Loucy (cell line): Measurements from ENCODE around the gene MMP17.

Experiments used
- H2AFZ ChIP-seq: fragments of 200-600 bp; sonication (generic); 2 replicates; pipeline ENCODE4 v1.6.0; 2016; ENCODE audit warnings: antibody characterized with exemption, mild to moderate bottlenecking, low read length, moderate library complexity
- H3F3A ChIP-seq: fragments of 200-600 bp; 2 replicates; pipeline ENCODE4 v1.6.0; 2016; ENCODE audit warnings: antibody characterized with exemption, low read depth, mild to moderate bottlenecking
- H3K27me3 ChIP-seq: fragments of 200-600 bp; sonication (generic); 2 replicates; pipeline ENCODE4 v1.6.1; 2014; ENCODE audit warnings: low read length, mild to moderate bottlenecking; ENCODE audit not compliant: insufficient read depth, poor library complexity, severe bottlenecking
- H3K36me3 ChIP-seq: fragments of 200-600 bp; sonication (generic); 2 replicates; pipeline ENCODE4 v1.6.1; 2016; ENCODE audit warnings: low read length; ENCODE audit not compliant: insufficient read depth
- H3K4me1 ChIP-seq: fragments of 200-600 bp; sonication (generic); 2 replicates; pipeline ENCODE4 v1.5.1; 2014; ENCODE audit warnings: low read length, mild to moderate bottlenecking; ENCODE audit not compliant: insufficient read depth, poor library complexity, severe bottlenecking
- H3K4me2 ChIP-seq: fragments of 200-600 bp; sonication (generic); 2 replicates; pipeline ENCODE4 v1.6.0; 2014; ENCODE audit warnings: antibody characterized with exemption, low read length, low read depth, mild to moderate bottlenecking; ENCODE audit not compliant: poor library complexity, severe bottlenecking
- H3K4me3 ChIP-seq: fragments of 200-600 bp; sonication (generic); 2 replicates; pipeline ENCODE4 v1.5.1; 2014; ENCODE audit warnings: low read length, mild to moderate bottlenecking, mixed read lengths; ENCODE audit not compliant: poor library complexity, severe bottlenecking
- H3K79me2 ChIP-seq: fragments of 200-600 bp; sonication (generic); 2 replicates; pipeline ENCODE4 v1.6.1; 2014; ENCODE audit warnings: low read length; ENCODE audit not compliant: insufficient read depth
- H3K9ac ChIP-seq: fragments of 200-600 bp; sonication (generic); 2 replicates; pipeline ENCODE4 v1.6.0; 2014; ENCODE audit warnings: mild to moderate bottlenecking, low read depth, low read length, moderate library complexity; ENCODE audit not compliant: poor library complexity, severe bottlenecking
- H3K9me2 ChIP-seq: fragments of 200-600 bp; sonication (generic); replicated peaks from 2 replicates; pipeline ENCODE4 v1.6.1; 2016; ENCODE audit warnings: low read depth, low read length, mixed read lengths
- H3K9me3 ChIP-seq: fragments of 200-600 bp; sonication (generic); 2 replicates; pipeline ENCODE4 v1.6.1; 2014; ENCODE audit warnings: mild to moderate bottlenecking, antibody characterized with exemption, low read length, low read depth; ENCODE audit not compliant: insufficient read depth
- H4K20me1 ChIP-seq: fragments of 200-600 bp; sonication (generic); 2 replicates; pipeline ENCODE4 v1.6.0; 2014; ENCODE audit warnings: antibody characterized with exemption, low read length, mild to moderate bottlenecking; ENCODE audit not compliant: insufficient read depth, poor library complexity, severe bottlenecking
- CTCF ChIP-seq: fragments of 200-600 bp; sonication (generic); conservative IDR thresholded peaks from 2 replicates; pipeline ENCODE4 v1.5.1; 2014; ENCODE audit warnings: mild to moderate bottlenecking, antibody characterized with exemption, low read length
- EZH2phosphoT487 ChIP-seq: fragments of 200-600 bp; IDR thresholded peaks from 2 replicates; pipeline ENCODE4 v1.6.1; 2018; ENCODE audit warnings: antibody characterized with exemption, mild to moderate bottlenecking, moderate library complexity, borderline replicate concordance

Gene MMP17

DNA sequence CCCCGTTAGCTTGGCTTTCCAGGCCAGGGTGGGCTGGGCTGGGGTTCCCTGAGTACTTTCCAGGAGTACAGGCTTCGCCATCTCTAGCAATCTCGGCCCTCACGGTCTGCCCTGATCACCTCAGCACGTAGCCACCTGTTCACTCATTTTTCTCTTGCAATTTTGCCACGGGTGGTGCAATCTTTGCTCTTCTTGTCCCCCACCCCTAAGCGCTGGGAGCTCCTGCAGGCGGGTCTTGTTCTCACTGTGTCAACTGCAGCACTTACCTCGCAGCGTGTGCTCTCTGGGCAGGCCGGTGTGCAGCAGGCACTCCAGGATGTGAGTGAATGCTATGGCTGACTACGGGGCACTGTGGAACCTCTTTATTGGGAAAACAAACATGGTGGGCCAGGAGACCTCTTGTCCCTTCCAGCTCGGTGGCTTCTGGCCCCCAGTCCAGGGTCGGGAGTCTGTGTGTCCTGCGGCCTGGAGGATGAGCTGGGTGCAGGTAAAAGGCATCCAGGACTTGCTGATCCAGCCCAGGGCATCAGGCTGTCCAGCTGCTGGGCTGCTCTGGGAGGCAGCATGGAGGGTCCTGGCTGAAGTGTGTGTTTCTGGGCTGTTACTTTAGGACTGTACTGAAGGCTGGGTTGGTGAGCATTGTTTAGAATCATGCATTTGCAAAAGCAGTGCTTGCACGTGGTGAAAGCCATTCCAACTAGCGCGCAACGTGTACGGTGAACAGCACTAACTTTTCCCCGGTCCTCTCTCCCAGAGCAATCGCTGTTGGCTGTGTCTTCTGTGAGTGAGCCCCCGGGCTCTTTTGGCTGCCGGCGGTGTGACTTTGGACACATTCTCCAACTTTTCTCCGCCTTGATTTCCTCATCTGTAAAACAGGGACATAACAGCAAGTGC, 64.8 kb downstream of the MMP17 start:
- H3K9ac ChIP-seq: no peak overlapping the region
- H3K79me2 ChIP-seq: peaks cover 28% of the 10 kb centered on the region
- peaks cover 26% of the 10 kb centered on the region for H4K20me1 ChIP-seq
- H3K4me2 ChIP-seq: no peak overlapping the region
- no peaks in the 10 kb centered on the region for H3K27me3 ChIP-seq
- no peaks in the 10 kb centered on the region; the same call in 1 of the 2 replicates for H3F3A ChIP-seq
- H3K9me3 ChIP-seq: no peaks in the 10 kb centered on the region
- H3K9me2 ChIP-seq: no peaks in the 10 kb centered on the region
- H2AFZ ChIP-seq: no peak overlapping the region
- no peaks in the 10 kb centered on the region for H3K36me3 ChIP-seq
- peaks cover 18% of the 10 kb centered on the region for H3K4me1 ChIP-seq
- H3K4me3 ChIP-seq: no peak overlapping the region
- no peak for TF ChIP-seq EZH2phosphoT487
- no peak for TF ChIP-seq CTCF

DNA sequence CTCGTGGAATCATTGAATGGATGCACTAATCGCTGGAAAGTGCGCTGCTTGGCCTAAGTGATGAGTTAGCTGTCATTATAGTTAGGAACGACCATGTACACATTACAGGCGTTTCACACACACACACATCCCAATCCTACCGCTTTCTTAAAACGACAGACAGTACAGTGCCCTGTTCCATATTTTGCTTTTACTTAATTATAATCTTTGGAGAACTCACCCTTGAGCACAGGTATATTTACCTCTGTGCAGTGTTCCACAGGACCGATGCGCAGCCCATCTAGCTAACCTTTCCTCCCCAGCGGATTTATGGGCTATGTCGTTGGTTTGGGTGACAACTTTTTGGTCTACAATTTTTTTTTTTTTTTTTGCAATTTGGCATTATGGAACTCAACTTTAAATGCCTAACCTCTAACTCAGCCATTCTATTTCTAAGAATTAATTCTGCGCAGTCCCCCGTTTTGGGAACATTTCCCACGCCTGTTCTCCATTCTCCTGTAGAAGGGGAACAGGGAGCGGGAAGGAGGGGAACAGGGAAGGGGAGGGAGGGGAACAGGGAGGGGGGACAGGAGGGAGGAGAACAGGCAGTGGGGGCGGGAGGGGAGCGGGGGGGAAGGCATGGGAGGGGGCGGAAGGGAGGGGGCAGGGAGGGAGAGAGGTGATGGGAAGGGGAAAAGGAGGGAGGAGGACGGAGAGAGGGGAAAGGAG, 65.6 kb downstream of the MMP17 start:
- peak overlapping the region; percentile 48 for H3K4me2 ChIP-seq
- no peaks in the 10 kb centered on the region for H3K27me3 ChIP-seq
- H3K79me2 ChIP-seq: peaks cover 33% of the 10 kb centered on the region
- H3K4me3 ChIP-seq: no peak overlapping the region
- H3K9me2 ChIP-seq: no peaks in the 10 kb centered on the region
- no peak overlapping the region for H2AFZ ChIP-seq
- no peaks in the 10 kb centered on the region for H3K9me3 ChIP-seq
- H3K36me3 ChIP-seq: no peaks in the 10 kb centered on the region
- H3K9ac ChIP-seq: no peak overlapping the region
- no peaks in the 10 kb centered on the region; the same call in 1 of the 2 replicates for H3F3A ChIP-seq
- peaks cover 28% of the 10 kb centered on the region for H4K20me1 ChIP-seq
- TF ChIP-seq CTCF: no peak
- no peak for TF ChIP-seq EZH2phosphoT487
- H3K4me1 ChIP-seq: peaks cover 18% of the 10 kb centered on the region

DNA sequence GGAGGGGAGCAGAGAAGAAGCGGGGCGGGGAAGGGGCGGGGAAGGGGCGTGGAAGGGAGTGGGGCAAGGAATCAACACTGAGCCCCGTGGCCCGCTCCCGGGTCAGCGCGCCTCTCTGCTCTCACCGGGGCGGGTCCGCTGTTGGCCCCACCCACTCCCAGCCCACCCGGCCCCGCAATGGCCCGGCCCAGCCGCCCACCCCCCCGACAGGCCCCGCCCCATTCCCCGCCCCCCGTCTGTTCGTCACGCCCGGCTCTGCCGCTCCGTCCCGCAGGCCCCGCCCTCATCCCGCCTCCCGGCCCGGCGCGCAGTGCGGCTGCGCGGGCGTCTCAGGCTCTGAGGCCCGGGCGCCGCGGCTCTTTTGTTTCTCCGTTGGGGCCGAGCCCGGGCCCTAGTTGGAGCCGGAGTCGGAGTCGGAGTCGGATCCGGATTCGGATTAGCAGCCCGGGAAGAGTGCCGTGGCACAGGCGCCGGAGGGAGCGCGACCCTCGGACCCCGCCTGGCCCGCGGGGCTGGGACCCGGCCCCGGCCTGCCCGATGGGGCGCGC, 66.2 kb downstream of the MMP17 start, which contains the start of gene ULK1:
TSS of gene ULK1 (plus strand) at position 310 of the 548 bp plus-strand sequence. CDS start 380 bp downstream, outside the sequence.
- Histone ChIP-seq H3K9me3 (no peaks in the 10 kb centered on the region), H3F3A (no peaks in the 10 kb centered on the region; the same call in 1 of the 2 replicates), H3K79me2 (peaks cover 33% of the 10 kb centered on the region), H3K36me3 (no peaks in the 10 kb centered on the region), H3K9ac (peak within 1 kb of the TSS; percentile 80), H3K9me2 (no peaks in the 10 kb centered on the region), H4K20me1 (peaks cover 28% of the 10 kb centered on the region), H3K4me3 (peak within 1 kb of the TSS; percentile 91), H2AFZ (no peak within 1 kb of the TSS), H3K27me3 (no peaks in the 10 kb centered on the region), H3K4me1 (peaks cover 18% of the 10 kb centered on the region), H3K4me2 (peak within 1 kb of the TSS; percentile 96)
- TF ChIP-seq CTCF: no peak
- no peak for TF ChIP-seq EZH2phosphoT487
